Activated CD8-positive, alpha-beta T cell treated with anti-CD3 and anti-CD28 coated beads, Interleukin-2, amount 10 ng/mL, durations not matched to agents 7 days and 5 days (primary cell): ENCODE results near the gene ATP4B. TPM values are rescaled to one million over a fixed set of nuclear protein-coding genes. Genes with fewer than 3 reads are reported as not detected.
"Not testable (repeated sequence)": the region's sequence is repeated elsewhere in the genome, so short reads cannot be mapped to it uniquely, and the experiment has no call there.

Experiments
- ATAC-seq: fragments of 150-1000 bp; cut with Tn5 transposase; one replicate; pipeline ENCODE4 v1.10.0; 2021; ENCODE audit warnings: moderate library complexity
- CTCF ChIA-PET: fragments of 350-600 bp; sonication (Branson Sonifier 250); formaldehyde crosslinking; loops from one replicate; lab custom pipeline; 2021; ENCODE audit warnings: antibody characterized with exemption; lab: Charles Lee
- POLR2A ChIA-PET: fragments of 350-600 bp; sonication (Branson Sonifier 250); formaldehyde crosslinking; loops from one replicate; lab custom pipeline; 2021; ENCODE audit warnings: antibody characterized with exemption; lab: Charles Lee
- DNase-seq: peaks from one replicate; pipeline ENCODE4 v3.0.0-alpha.2; 2020
- H3K27ac Mint-ChIP-seq: one replicate; pipeline ENCODE4 v1.8.0; 2021; ENCODE audit warnings: mild to moderate bottlenecking, mixed read lengths
- H3K27me3 Mint-ChIP-seq: one replicate; pipeline ENCODE4 v1.8.0; 2021; ENCODE audit warnings: low read depth, mixed read lengths
- H3K36me3 Mint-ChIP-seq: one replicate; pipeline ENCODE4 v1.8.0; 2021; ENCODE audit warnings: low read depth, mixed read lengths
- H3K4me1 Mint-ChIP-seq: one replicate; pipeline ENCODE4 v1.8.0; 2021; ENCODE audit warnings: low read depth, mixed read lengths
- H3K4me3 Mint-ChIP-seq: one replicate; pipeline ENCODE4 v1.8.0; 2021; ENCODE audit warnings: mild to moderate bottlenecking, mixed read lengths
- H3K9me3 Mint-ChIP-seq: one replicate; pipeline ENCODE4 v1.8.0; 2022; ENCODE audit warnings: mixed read lengths; ENCODE audit not compliant: insufficient read depth
- total RNA-seq, 2 experiments: library from RNA; stranded (reverse); gene quantifications; one replicate each; pipeline ENCODE4 v1.2.3, GENCODE V29; 2021

The ATP4B gene
- total RNA-seq, 2 experiments from 2014 or later = not detected

DNA sequence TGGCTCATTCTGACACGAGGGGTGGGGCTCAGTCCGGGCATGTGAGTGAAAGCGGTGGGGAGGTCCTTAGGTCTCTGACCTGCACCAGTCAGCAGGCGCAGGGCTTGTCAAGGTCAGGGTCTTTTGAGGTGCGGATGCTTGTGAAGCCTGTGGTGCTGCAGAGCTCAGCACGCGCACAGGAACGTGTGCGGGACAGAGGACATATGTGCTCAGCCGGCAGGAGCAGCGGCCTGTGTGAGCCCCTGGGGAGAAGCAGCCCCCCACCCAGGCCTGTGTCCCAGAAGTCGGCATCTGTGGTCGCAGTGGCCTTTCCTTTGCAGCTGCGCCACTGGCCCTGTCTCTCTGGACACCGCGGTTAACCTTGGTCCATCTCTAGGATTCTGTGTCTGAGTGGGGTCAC, 30.9 kb downstream of the ATP4B start:
- Mint-ChIP-seq H3K9me3 (no peaks in the 10 kb centered on the region), H3K27me3 (no peaks in the 10 kb centered on the region), H3K4me3 (no peak overlapping the region), H3K27ac (no peak overlapping the region), H3K4me1 (no peaks in the 10 kb centered on the region), H3K36me3 (peaks cover 61% of the 10 kb centered on the region)
- ATAC-seq (no peak), DNase-seq (no peak)
- POLR2A ChIA-PET = no interaction called here
- CTCF ChIA-PET = no interaction called here

DNA sequence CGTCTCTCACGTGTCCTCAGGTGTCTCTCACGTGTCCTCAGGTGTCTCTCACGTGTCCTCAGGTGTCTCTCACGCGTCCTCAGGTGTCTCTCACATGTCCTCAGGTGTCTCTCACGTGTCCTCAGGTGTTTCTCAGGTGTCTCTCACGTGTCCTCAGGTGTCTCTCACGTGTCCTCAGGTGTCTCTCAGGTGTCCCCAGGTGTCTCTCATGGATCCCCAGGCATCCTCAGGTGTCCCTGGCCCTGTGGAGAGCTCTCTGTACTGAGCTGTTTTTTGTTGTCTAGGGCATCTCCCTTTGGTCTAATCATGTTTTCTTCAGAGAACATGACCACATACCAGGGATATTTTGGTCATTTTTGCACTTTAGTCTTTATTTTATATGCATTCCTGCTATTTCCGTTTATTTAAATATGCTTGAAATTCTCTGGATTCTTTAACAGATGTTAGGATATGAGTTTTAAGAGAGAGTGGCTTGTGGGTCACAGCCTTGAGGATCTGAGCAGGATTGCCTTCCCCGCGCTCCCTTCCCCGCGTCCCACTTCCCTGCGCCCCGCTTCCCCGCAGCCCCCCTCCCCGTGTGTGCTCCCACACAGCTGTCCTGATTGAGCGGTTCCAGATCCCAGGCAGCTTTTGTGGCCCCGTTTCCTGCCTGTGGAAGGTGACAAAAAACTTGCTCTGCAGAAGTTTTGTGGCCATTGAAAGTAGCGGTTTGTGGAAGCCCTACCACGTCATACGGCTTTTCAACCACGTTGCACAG, 31.9 kb downstream of the ATP4B start:
- peaks cover 55% of the 10 kb centered on the region for H3K36me3 Mint-ChIP-seq

DNA sequence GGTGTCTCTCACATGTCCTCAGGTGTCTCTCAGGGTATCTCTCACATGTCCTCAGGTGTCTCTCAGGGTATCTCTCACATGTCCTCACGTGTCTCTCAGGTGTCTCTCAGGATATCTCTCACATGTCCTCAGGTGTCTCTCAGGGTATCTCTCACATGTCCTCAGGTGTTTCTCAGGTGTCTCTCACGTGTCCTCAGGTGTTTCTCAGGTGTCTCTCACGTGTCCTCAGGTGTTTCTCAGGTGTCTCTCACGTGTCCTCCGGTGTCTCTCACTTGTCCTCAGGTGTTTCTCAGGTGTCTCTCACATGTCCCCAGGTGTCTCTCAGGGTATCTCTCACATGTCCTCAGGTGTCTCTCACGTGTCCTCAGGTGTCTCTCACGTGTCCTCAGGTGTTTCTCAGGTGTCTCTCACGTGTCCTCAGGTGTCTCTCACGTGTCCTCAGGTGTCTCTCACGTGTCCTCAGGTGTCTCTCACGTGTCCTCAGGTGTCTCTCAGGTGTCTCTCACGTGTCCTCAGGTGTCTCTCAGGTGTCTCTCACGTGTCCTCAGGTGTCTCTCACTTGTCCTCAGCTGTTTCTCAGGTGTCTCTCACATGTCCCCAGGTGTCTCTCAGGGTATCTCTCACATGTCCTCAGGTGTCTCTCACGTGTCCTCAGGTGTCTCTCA, 33.2 kb downstream of the ATP4B start:
- POLR2A ChIA-PET, DNase-seq, H3K27me3 Mint-ChIP-seq: not testable (repeated sequence)

More for the DNA sequence above, 31.9 kb downstream of the ATP4B start:
- CTCF ChIA-PET = no interaction called here
- H3K27me3 Mint-ChIP-seq = no peaks in the 10 kb centered on the region
- no peak overlapping the region for H3K27ac Mint-ChIP-seq
- no peak for ATAC-seq
- no peak for DNase-seq
- H3K9me3 Mint-ChIP-seq = no peaks in the 10 kb centered on the region
- H3K4me1 Mint-ChIP-seq = no peaks in the 10 kb centered on the region
- no peak overlapping the region for H3K4me3 Mint-ChIP-seq
- POLR2A ChIA-PET = no interaction called here

DNA sequence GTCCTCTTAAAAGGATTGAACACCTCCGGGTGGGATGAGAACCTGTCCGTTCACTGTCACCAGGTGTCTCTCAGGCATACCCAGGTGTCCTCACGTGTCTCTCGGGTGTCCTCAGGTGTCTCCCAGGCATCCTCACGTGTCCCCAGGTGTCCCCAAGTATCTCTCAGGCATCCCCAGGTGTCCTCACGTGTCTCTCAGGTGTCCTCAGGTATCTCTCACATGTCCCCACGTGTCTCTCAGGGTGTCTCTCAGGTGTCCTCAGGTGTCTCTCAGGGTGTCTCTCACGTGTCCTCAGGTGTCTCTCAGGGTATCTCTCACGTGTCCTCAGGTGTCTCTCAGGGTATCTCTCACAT, 33.8 kb downstream of the ATP4B start:
- POLR2A ChIA-PET = no interaction called here
- Mint-ChIP-seq H3K27me3 (no peaks in the 10 kb centered on the region), H3K27ac (no peak overlapping the region), H3K9me3 (no peaks in the 10 kb centered on the region), H3K36me3 (peaks cover 54% of the 10 kb centered on the region), H3K4me1 (no peaks in the 10 kb centered on the region), H3K4me3 (no peak overlapping the region)
- DNase-seq = no peak
- ATAC-seq = no peak
- CTCF ChIA-PET = no interaction called here

More for the DNA sequence above, 33.2 kb downstream of the ATP4B start:
- H3K4me3 Mint-ChIP-seq, H3K27ac Mint-ChIP-seq, CTCF ChIA-PET, ATAC-seq, H3K4me1 Mint-ChIP-seq, H3K9me3 Mint-ChIP-seq: not testable (repeated sequence)
- H3K36me3 Mint-ChIP-seq = peaks cover 54% of the 10 kb centered on the region

DNA sequence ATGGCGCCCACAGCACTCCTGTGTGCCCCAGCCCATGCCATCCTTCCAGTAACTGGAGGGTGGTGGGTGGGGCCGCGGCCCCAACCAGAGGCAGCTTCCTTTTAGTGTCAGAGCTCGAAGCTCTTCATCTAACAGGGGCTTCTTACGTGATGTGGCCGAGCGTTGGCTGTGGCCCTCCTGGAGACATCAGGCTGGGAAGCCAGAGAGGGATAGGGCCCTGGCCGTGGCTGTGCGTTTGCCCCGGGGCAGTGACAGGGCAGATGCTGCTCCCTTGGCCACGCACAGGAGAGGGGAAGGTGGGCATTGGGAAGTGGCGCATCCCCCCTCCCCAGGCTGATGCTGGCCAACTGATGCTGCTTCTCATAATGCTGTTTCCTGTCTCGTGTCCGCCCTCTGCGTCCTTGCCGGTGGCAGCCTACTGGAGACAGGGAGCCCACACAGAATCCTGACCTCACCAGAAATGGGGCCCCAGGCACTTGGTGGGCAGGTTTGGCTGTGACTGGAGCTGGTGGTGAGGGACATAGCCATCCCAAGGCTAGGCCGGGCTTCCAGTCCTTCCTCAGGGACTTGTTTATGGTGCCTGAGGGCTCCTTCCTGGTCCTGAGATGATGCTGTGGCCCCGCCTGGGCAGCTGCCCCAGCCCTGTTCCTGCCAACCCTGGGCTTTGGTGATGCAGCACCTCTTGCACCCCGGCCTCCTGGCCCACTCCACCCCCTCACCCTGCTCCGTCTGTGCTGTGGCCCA, 34.3 kb downstream of the ATP4B start:
- no peak for ATAC-seq
- Mint-ChIP-seq H3K9me3 (no peaks in the 10 kb centered on the region), H3K4me1 (no peaks in the 10 kb centered on the region), H3K27me3 (no peaks in the 10 kb centered on the region), H3K27ac (no peak overlapping the region), H3K4me3 (no peak overlapping the region), H3K36me3 (peaks cover 53% of the 10 kb centered on the region)
- ChIA-PET POLR2A (no interaction called here), CTCF (no interaction called here)
- DNase-seq = no peak

DNA sequence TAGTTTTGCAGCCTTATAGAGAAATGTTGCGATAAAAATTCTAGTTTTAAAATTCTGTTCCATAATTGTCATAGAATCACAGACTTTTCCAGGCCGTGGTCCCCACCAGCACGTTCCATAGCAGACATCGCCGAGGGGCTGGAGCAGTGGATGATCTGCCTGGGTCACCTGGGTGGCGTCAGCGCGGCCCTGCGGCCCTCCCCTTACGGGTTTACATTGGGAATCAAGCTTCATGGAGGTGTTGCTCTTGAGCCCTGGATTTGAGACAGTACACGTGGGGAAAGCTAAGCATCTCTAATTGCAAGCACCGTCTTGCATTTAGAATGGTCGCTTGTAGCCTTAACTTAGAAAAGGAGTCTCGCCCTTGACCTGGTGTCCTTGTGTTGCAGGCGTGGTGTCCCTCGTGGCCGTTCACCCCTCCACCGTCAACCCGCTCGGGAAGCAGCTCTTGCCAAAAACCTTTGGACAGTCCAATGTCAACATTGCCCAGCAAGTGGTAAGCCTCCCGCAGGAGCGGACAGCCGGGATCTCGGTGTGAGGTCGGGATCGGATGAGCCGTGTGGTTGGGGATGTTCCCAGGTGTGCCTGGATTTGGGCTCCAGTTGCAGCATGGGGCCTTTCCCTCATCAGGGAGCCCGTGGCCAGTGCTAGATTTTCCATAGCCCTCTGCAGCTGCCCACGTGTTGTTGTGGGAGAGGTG, 35.1 kb downstream of the ATP4B start:
- Mint-ChIP-seq H3K4me3 (no peak overlapping the region), H3K36me3 (peaks cover 56% of the 10 kb centered on the region), H3K27ac (no peak overlapping the region), H3K9me3 (no peaks in the 10 kb centered on the region), H3K27me3 (no peaks in the 10 kb centered on the region), H3K4me1 (no peaks in the 10 kb centered on the region)
- no peak for ATAC-seq
- ChIA-PET POLR2A (no interaction called here), CTCF (no interaction called here)
- no peak for DNase-seq

DNA sequence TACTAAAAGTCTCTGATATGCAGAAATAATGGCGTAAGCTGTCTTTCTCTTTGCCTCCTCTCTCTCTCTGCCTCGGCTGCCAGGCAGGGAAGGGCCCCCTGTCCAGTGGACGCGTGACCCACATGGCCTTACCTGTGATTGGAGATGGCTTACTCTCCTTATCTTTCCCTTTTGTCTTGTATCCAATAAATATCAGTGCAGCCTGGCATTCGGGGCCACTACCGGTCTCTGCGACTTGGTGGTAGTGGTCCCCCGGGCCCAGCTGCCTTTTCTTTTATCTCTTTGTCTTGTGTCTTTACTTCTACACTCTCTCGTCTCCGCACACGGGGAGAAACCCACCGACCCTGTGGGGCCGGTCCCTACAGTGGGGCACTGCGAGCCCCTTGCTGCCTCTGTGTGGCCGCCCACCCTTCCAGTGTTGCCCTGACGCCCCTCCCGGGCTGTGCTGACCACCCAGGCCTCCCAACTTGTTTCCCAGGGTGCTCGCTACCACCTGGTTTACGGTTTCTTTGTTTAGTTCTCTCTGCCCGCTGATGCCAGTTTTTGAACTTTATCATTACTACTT, 35.9 kb downstream of the ATP4B start:
- DNase-seq, H3K27me3 Mint-ChIP-seq, H3K4me3 Mint-ChIP-seq, H3K27ac Mint-ChIP-seq, CTCF ChIA-PET, H3K9me3 Mint-ChIP-seq, ATAC-seq, POLR2A ChIA-PET, H3K4me1 Mint-ChIP-seq: not testable (repeated sequence)
- H3K36me3 Mint-ChIP-seq = peaks cover 53% of the 10 kb centered on the region

DNA sequence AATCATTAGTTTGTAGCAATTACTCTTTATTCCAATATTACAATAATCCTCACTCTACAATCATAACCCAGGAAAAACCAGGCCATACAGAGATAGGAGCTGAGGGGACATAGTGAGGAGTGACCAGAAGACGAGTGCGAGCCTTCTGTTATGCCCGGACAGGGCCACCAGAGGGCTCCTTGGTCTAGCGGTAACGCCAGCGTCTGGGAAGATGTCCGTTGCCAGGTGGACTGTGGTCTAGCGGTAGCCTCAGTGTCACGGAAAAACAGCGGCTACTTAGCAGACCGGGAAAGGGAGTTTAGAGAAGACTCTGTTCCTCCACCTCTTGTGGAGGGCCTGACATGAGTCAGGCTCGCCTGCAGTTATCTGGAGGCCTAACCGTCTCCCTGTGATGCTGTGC, 36.5 kb downstream of the ATP4B start:
- POLR2A ChIA-PET, H3K27ac Mint-ChIP-seq, ATAC-seq, H3K4me1 Mint-ChIP-seq, H3K9me3 Mint-ChIP-seq, DNase-seq, H3K27me3 Mint-ChIP-seq, CTCF ChIA-PET, H3K4me3 Mint-ChIP-seq: not testable (repeated sequence)
- H3K36me3 Mint-ChIP-seq = peaks cover 50% of the 10 kb centered on the region

DNA sequence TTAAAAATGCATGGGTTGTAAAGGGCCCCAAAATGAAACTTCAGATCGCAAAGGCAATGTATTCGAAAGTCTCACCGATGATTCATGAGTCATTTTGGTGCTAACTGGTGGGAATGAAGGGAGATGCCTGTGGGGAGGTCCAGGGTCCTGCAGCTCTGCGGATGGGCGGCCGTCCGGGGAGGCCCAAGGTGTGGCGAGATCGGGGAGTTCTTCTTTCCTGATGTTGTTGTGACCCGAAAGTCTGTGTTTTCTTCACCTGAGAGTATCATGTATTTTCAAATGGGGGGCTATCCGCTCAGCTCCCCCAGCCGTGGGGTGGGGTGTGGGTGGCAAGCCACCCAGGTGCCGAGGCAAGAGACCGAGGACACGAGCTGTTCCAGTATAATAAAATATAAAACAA, 37.0 kb downstream of the ATP4B start:
- Mint-ChIP-seq H3K27me3 (no peaks in the 10 kb centered on the region), H3K4me3 (no peak overlapping the region), H3K4me1 (no peaks in the 10 kb centered on the region), H3K27ac (no peak overlapping the region), H3K36me3 (peaks cover 46% of the 10 kb centered on the region), H3K9me3 (no peaks in the 10 kb centered on the region)
- ChIA-PET POLR2A (no interaction called here), CTCF (no interaction called here)
- ATAC-seq (no peak), DNase-seq (no peak)

DNA sequence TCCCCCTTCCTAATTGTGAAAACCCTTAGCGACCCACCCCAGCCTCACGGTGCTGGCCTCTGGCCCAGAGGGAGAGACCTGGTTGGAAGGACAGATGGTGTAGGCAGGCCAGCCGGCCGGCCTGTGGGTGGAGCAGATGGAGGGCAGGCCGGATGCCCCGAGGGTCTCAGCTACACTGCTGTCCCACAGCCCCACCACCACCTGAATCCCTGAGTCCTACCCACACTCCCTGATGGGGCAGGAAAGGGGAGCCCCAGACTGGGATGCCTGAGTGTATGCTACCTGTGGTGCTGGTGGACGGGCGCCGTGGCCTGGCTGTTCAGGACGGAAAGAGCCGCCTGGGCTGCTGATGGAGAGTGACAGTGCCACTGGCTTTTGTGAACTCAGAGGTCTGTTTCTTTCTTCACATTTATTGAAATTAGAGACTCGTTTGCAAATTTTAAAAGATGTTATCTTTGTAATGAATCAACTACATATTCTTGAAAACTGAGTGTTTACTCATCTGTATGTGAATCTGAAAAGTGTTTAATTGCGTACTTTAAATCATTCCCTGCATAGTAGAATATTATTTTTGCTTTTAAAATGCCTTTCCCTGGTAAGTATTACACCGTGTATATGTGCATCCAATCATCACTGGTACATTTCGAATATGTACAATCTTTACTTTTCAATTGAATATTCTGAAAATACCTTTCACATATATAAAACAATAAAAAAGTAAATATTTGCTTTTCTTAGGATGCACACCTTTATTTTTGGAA, 37.8 kb downstream of the ATP4B start:
- H3K9me3 Mint-ChIP-seq = no peaks in the 10 kb centered on the region
- DNase-seq (no peak), ATAC-seq (no peak)
- H3K27ac Mint-ChIP-seq = no peak overlapping the region
- H3K4me1 Mint-ChIP-seq = no peaks in the 10 kb centered on the region
- no peaks in the 10 kb centered on the region for H3K27me3 Mint-ChIP-seq
- peaks cover 41% of the 10 kb centered on the region for H3K36me3 Mint-ChIP-seq
- no peak overlapping the region for H3K4me3 Mint-ChIP-seq
- POLR2A ChIA-PET = no interaction called here
- CTCF ChIA-PET = no interaction called here

DNA sequence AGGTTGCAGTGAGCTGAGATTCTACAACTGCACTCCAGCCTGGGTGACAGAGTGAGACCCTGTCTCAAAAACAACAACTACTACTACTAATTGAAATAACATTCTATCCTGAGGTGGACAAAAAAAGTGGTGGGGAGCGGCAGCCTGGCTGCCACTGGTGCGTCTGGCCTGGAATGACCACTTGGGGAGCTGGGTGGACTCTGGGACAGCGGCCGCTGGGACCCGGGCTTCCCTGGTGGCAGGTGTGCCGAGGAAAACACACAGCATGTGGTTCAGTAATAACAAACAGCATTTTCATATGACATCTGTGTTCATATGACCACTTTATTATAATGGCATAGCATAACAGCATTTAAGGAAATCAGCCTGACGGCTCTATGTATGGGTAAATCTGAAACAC, 39.5 kb downstream of the ATP4B start:
- H3K4me3 Mint-ChIP-seq = no peak overlapping the region
- no peak for DNase-seq
- no peak for ATAC-seq
- POLR2A ChIA-PET = no interaction called here
- no peaks in the 10 kb centered on the region for H3K9me3 Mint-ChIP-seq
- H3K27me3 Mint-ChIP-seq = no peaks in the 10 kb centered on the region
- no peaks in the 10 kb centered on the region for H3K4me1 Mint-ChIP-seq
- CTCF ChIA-PET = no interaction called here
- no peak overlapping the region for H3K27ac Mint-ChIP-seq
- H3K36me3 Mint-ChIP-seq = peaks cover 26% of the 10 kb centered on the region
